Measurements from ENCODE around the gene TNFRSF12A. TPM values are rescaled to one million over a fixed set of nuclear protein-coding genes. Genes with fewer than 3 reads are reported as not detected.

Gene TNFRSF12A
- total RNA-seq, 1 donor from 2014 or later = 71.3 TPM

GRCh38 chr16:3036726-3037315 is 16.7 kb downstream of the TNFRSF12A start, which contains the start of gene BICDL2:
Gene BICDL2 (minus strand): TSS chr16:3036944. CDS start chr16:3035496, 1,448 bp downstream.
- H3K4me3 Mint-ChIP-seq (ENCODE audit: unreplicated experiment) = no peak within 1 kb of the TSS
- no peak within 1 kb of the TSS for H3K27ac Mint-ChIP-seq (ENCODE audit: unreplicated experiment)
- H3K36me3 Mint-ChIP-seq (ENCODE audit: unreplicated experiment) = peaks cover 2% of the 10 kb centered on the region

GRCh38 chr16:3038256-3038655 is 18.1 kb downstream of the TNFRSF12A start:
- Mint-ChIP-seq H3K36me3 (ENCODE audit: unreplicated experiment) (peaks cover 2% of the 10 kb centered on the region), H3K4me3 (ENCODE audit: unreplicated experiment) (no peak overlapping the region)

More at GRCh38 chr16:3036726-3037315, 16.7 kb downstream of the TNFRSF12A start, which contains the start of gene BICDL2:
- Mint-ChIP-seq H3K27me3 (ENCODE audit: unreplicated experiment) (peaks cover 60% of the 10 kb centered on the region), H3K9me3 (ENCODE audit: unreplicated experiment) (no peaks in the 10 kb centered on the region), H3K4me1 (ENCODE audit: unreplicated experiment) (peaks cover 3% of the 10 kb centered on the region)
- TF ChIP-seq CTCF (IDR thresholded peaks at IDR 0.05) = no peak
- no peak for DNase-seq (ENCODE audit: extremely low spot score, unreplicated experiment)

GRCh38 chr16:3038896-3039295 is 18.7 kb downstream of the TNFRSF12A start:
- peaks cover 2% of the 10 kb centered on the region for H3K36me3 Mint-ChIP-seq (ENCODE audit: unreplicated experiment)
- no peak for DNase-seq (ENCODE audit: extremely low spot score, unreplicated experiment)
- H3K4me1 Mint-ChIP-seq (ENCODE audit: unreplicated experiment) = peaks cover 4% of the 10 kb centered on the region
- H3K27ac Mint-ChIP-seq (ENCODE audit: unreplicated experiment) = no peak overlapping the region
- H3K9me3 Mint-ChIP-seq (ENCODE audit: unreplicated experiment) = no peaks in the 10 kb centered on the region
- H3K4me3 Mint-ChIP-seq (ENCODE audit: unreplicated experiment) = no peak overlapping the region
- TF ChIP-seq CTCF (IDR thresholded peaks at IDR 0.05) = no peak
- peaks cover 43% of the 10 kb centered on the region for H3K27me3 Mint-ChIP-seq (ENCODE audit: unreplicated experiment)

More at GRCh38 chr16:3038256-3038655, 18.1 kb downstream of the TNFRSF12A start:
- Mint-ChIP-seq H3K4me1 (ENCODE audit: unreplicated experiment) (peaks cover 3% of the 10 kb centered on the region), H3K9me3 (ENCODE audit: unreplicated experiment) (no peaks in the 10 kb centered on the region), H3K27me3 (ENCODE audit: unreplicated experiment) (peaks cover 50% of the 10 kb centered on the region), H3K27ac (ENCODE audit: unreplicated experiment) (no peak overlapping the region)
- TF ChIP-seq CTCF (IDR thresholded peaks at IDR 0.05) = no peak
- no peak for DNase-seq (ENCODE audit: extremely low spot score, unreplicated experiment)

GRCh38 chr16:3042376-3042775 is 22.2 kb downstream of the TNFRSF12A start:
- peaks cover 29% of the 10 kb centered on the region for H3K27me3 Mint-ChIP-seq (ENCODE audit: unreplicated experiment)

More at GRCh38 chr16:3042376-3042775, 22.2 kb downstream of the TNFRSF12A start:
- Mint-ChIP-seq H3K36me3 (ENCODE audit: unreplicated experiment) (no peaks in the 10 kb centered on the region), H3K27ac (ENCODE audit: unreplicated experiment) (no peak overlapping the region), H3K9me3 (ENCODE audit: unreplicated experiment) (no peaks in the 10 kb centered on the region), H3K4me1 (ENCODE audit: unreplicated experiment) (peaks cover 14% of the 10 kb centered on the region), H3K4me3 (ENCODE audit: unreplicated experiment) (no peak overlapping the region)
- TF ChIP-seq CTCF (IDR thresholded peaks at IDR 0.05) = no peak
- no peak for DNase-seq (ENCODE audit: extremely low spot score, unreplicated experiment)
